ENCODE results near the gene ASTN1.

DNA sequence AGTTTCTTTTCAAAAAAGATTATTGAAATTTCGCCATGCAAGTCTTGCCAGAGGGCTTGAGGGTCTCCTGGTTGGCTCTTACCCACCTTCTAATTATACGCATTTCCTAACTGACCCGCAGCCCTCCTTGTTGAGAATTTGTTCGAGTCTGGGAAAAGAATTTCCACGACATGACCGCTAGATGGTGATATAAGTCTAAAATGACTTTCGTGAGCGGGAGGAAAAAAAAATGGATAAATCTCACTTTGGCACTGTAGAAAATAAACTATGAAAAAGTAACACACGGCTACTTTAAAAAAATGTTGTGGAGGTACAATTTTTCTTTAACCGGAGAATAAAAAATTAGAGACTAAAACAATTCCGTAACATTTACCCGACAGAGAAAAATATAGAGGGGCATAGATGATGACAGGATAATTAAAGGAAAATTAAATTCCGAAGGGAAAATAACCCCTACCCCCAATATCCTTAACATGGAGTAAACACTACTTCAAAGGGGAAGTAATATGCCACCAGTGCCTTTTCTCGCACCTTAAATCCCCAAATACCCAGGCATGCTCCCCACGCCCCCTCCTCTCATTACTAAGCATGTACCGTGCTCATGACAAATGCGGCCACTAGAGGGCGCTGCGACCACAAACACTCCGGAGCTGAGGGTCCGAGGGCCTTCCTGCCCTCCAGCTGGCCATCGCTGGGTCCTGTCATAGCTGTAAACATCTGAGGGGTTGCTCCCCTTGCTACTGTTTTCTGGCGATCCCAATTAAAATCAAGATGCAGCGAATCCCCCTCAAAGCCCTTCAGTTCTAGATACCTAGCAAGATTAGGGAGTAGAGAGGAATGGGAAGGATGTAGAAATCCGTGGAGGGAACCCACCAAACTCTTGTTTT, 266.9 kb downstream of the ASTN1 start:
- TF ChIP-seq, protein P1, sequence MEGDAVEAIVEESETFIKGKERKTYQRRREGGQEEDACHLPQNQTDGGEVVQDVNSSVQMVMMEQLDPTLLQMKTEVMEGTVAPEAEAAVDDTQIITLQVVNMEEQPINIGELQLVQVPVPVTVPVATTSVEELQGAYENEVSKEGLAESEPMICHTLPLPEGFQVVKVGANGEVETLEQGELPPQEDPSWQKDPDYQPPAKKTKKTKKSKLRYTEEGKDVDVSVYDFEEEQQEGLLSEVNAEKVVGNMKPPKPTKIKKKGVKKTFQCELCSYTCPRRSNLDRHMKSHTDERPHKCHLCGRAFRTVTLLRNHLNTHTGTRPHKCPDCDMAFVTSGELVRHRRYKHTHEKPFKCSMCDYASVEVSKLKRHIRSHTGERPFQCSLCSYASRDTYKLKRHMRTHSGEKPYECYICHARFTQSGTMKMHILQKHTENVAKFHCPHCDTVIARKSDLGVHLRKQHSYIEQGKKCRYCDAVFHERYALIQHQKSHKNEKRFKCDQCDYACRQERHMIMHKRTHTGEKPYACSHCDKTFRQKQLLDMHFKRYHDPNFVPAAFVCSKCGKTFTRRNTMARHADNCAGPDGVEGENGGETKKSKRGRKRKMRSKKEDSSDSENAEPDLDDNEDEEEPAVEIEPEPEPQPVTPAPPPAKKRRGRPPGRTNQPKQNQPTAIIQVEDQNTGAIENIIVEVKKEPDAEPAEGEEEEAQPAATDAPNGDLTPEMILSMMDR (conservative IDR thresholded peaks at IDR 0.05; ENCODE audit: low read length) = peak; percentile 86
- no peak for TF ChIP-seq EZH2phosphoT487 (IDR thresholded peaks at IDR 0.05; ENCODE audit: borderline replicate concordance, low read depth, low read length)

Measured in OCI-LY7 (cell line).